Measurements from ENCODE around the gene SCRN3.
"Not testable (repeated sequence)": the region's sequence is repeated elsewhere in the genome, so short reads cannot be mapped to it uniquely, and the experiment has no call there.

The SCRN3 gene

GRCh38 chr2:174395284-174395968, at the start of gene SCRN3:
SCRN3 (plus strand) TSS chr2:174395730; CDS start chr2:174398284, 2,554 bp downstream.
- DNase-seq (ENCODE audit: extremely low read depth, low read depth): peak; percentile 31
- peak within 1 kb of the TSS; percentile 92 for H3K4me3 ChIP-seq (replicated peaks; ENCODE audit: low read depth, low read length)
- TF ChIP-seq CTCF (IDR thresholded peaks at IDR 0.05; ENCODE audit: low read depth, low read length, missing control alignments): no peak

GRCh38 chr2:174350018-174350417, 45.5 kb upstream of the SCRN3 start:
- peak; percentile 29 for TF ChIP-seq CTCF (IDR thresholded peaks at IDR 0.05; ENCODE audit: low read depth, low read length, missing control alignments)
- no peak overlapping the region for H3K4me3 ChIP-seq (replicated peaks; ENCODE audit: low read depth, low read length)
- no peak for DNase-seq (ENCODE audit: extremely low read depth, low read depth)

- DNase-seq (ENCODE audit: extremely low read depth, low read depth): no peak
- no peak for TF ChIP-seq CTCF (IDR thresholded peaks at IDR 0.05; ENCODE audit: low read depth, low read length, missing control alignments)
- no peak overlapping the region for H3K4me3 ChIP-seq (replicated peaks; ENCODE audit: low read depth, low read length)
Observed at GRCh38 chr2:174350593-174351181, 44.8 kb upstream of the SCRN3 start.

GRCh38 chr2:174353004-174353403, 42.5 kb upstream of the SCRN3 start:
- no peak for DNase-seq (ENCODE audit: extremely low read depth, low read depth)
- no peak overlapping the region for H3K4me3 ChIP-seq (replicated peaks; ENCODE audit: low read depth, low read length)
- TF ChIP-seq CTCF (IDR thresholded peaks at IDR 0.05; ENCODE audit: low read depth, low read length, missing control alignments): no peak

- TF ChIP-seq CTCF (IDR thresholded peaks at IDR 0.05; ENCODE audit: low read depth, low read length, missing control alignments): no peak
- no peak for DNase-seq (ENCODE audit: extremely low read depth, low read depth)
Observed at GRCh38 chr2:174356347-174356746, 39.2 kb upstream of the SCRN3 start.

GRCh38 chr2:174359663-174360062, 35.9 kb upstream of the SCRN3 start:
- H3K4me3 ChIP-seq (replicated peaks; ENCODE audit: low read depth, low read length); DNase-seq (ENCODE audit: extremely low read depth, low read depth): not testable (repeated sequence)

More at GRCh38 chr2:174356347-174356746, 39.2 kb upstream of the SCRN3 start:
- H3K4me3 ChIP-seq (replicated peaks; ENCODE audit: low read depth, low read length): no peak overlapping the region

- H3K4me3 ChIP-seq (replicated peaks; ENCODE audit: low read depth, low read length): no peak overlapping the region
- no peak for DNase-seq (ENCODE audit: extremely low read depth, low read depth)
- TF ChIP-seq CTCF (IDR thresholded peaks at IDR 0.05; ENCODE audit: low read depth, low read length, missing control alignments): no peak
Observed at GRCh38 chr2:174362949-174363348, 32.6 kb upstream of the SCRN3 start.

- not testable (repeated sequence) for DNase-seq (ENCODE audit: extremely low read depth, low read depth)
Observed at GRCh38 chr2:174363492-174364225, 31.9 kb upstream of the SCRN3 start.

More at GRCh38 chr2:174363492-174364225, 31.9 kb upstream of the SCRN3 start:
- H3K4me3 ChIP-seq (replicated peaks; ENCODE audit: low read depth, low read length): not testable (repeated sequence)
